ENCODE measurements around the gene AK1. TPM values are rescaled to one million over a fixed set of nuclear protein-coding genes. Genes with fewer than 3 reads are reported as not detected.

The AK1 gene
- total and polyA plus RNA-seq, 9 of the 15 experiments (the other 6 are each of a cell fraction or from before 2014, with no cell fraction given), result 10.1 to 71.8 (median 39.0) TPM

DNA sequence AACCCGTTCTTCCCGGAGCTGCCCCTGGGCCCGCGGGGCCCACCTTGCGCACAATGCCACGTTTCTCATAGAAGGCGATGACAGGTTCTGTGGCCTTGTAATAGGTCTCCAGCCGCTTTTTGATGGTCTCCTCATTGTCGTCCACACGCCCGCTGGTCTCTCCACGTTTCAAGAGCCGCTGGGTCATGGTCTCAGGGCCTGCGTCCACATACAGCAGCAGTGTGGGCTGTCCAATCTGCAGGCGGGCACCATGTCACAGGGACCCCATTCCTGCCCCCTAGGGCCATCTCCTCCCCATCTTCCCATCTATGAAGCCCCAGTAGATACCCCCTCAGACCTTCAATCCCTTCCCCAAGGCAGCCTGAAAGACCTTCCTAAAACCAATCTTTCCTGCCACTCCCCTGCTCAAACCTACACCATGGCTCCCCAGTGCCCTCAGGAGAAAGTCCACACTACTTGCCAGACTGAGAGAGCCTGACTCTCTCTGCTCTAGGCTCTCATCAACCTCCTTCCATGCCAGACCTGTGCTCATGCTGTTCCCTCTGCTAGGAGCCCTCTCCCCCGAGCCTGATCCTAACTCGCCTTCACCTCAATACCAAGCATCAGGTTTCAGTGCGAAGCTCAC lies 9.1 kb downstream of the AK1 start:
- Histone ChIP-seq H3K4me3 (no peak overlapping the region), H3K4me1 (replicated peaks in 1 of 2; ENCODE audit: control insufficient read depth in 2 of 2, insufficient read depth in 2 of 2, low read length in 2 of 2) (peaks cover 18 to 63% of the 10 kb centered on the region in 2 experiments), H4K20me1 (replicated peaks; ENCODE audit: control insufficient read depth, insufficient read depth, low read length) (no peaks in the 10 kb centered on the region), H3K27ac (ENCODE audit: extremely low read depth, low read depth, low read length) (no peak overlapping the region), H3K36me3 (ENCODE audit: control insufficient read depth, insufficient read depth, low read length) (peaks cover 20% of the 10 kb centered on the region; the same call in 2 of the 3 replicates), H3K27me3 (ENCODE audit: control insufficient read depth in 2 of 2, insufficient read depth in 2 of 2, low read length in 2 of 2) (no peaks in the 10 kb centered on the region), H3K9me3 (replicated peaks; ENCODE audit: control insufficient read depth, insufficient read depth, low read depth, low read length) (no peaks in the 10 kb centered on the region), H3K9me1 (ENCODE audit: control insufficient read depth, insufficient read depth, low read length) (no peaks in the 10 kb centered on the region), H2AFZ (ENCODE audit: low read depth, low read length) (no peak overlapping the region), H3K79me2 (ENCODE audit: control insufficient read depth, insufficient read depth, low read length) (no peaks in the 10 kb centered on the region), H3K4me2 (ENCODE audit: insufficient read depth, low read length) (no peak overlapping the region), H3K9ac (ENCODE audit: insufficient read depth in 1 of 2, low read depth in 2 of 2, low read length in 2 of 2) (peak overlapping the region in 1 of 2 experiments; percentile 8; a peak in 2 of 4 replicates)
- BruUV-seq (replicated peaks), result no TSS peak
- CTCF ChIA-PET (ENCODE audit: low intra/inter-chr PET ratio), result interaction anchor here (3.3 to 4.0 kb wide), 2 partner anchors 82 to 132 kb away, joined by 31 to 34 read pairs; partner anchors contain the start of genes CDK9 and TOR2A
- in situ Hi-C loops (cut with MboI), result no loop called here
- WGBS (ENCODE audit: insufficient coverage, low coverage, missing lambda C conversion rate), result 89% methylated on average over 17 of the region's 18 CpGs
- ATAC-seq (no peak), FAIRE-seq (no peak), DNase-seq (ENCODE audit: extremely low read depth in 1 of 4, low spot score in 3 of 4) (no peak)
- TF ChIP-seq ZNF449 (CRISPR knock-in tag; IDR thresholded peaks at IDR 0.05) (no peak), NR2C1 (IDR thresholded peaks at IDR 0.05) (no peak), NR2C1 (tag; IDR thresholded peaks at IDR 0.05) (no peak), RFX1 (IDR thresholded peaks at IDR 0.05) (no peak), ZFP36 (IDR thresholded peaks at IDR 0.05; ENCODE audit: low read depth, low read length, partially characterized antibody) (peak; percentile 72)
- POLR2A ChIA-PET, result interaction anchor here (0.6 to 2.0 kb wide), 4 partner anchors 76 to 627 kb away, joined by 3 to 14 read pairs (median 4); partner anchors contain the start of gene CDK9
- intact Hi-C loops (cut with micrococcal nuclease), result loop anchor here (5.0 kb wide), 1 partner anchor 49 kb away; the partner anchor contains the start of gene ST6GALNAC4
